Memory B cell (primary cell): Measurements from ENCODE around the gene TSPEAR.
"Not testable (repeated sequence)": the region's sequence is repeated elsewhere in the genome, so short reads cannot be mapped to it uniquely, and the experiment has no call there.

ENCODE experiments used
- ATAC-seq: fragments of 150-1000 bp; cut with Tn5 transposase; 2 replicates; pipeline ENCODE4 v1.10.0; 2021; ENCODE audit warnings: low read depth, mild to moderate bottlenecking, moderate library complexity
- DNase-seq, 2 donors: peaks; one replicate each; pipeline ENCODE4 v3.0.0; 2022; ENCODE audit warnings: low spot score in 2 of 2
- H3K27ac Mint-ChIP-seq: one replicate; pipeline ENCODE4 v1.8.0; 2022; ENCODE audit warnings: mild to moderate bottlenecking, moderate library complexity, mixed read lengths
- H3K27me3 Mint-ChIP-seq: one replicate; pipeline ENCODE4 v1.8.0; 2022; ENCODE audit warnings: mixed read lengths
- H3K36me3 Mint-ChIP-seq: one replicate; pipeline ENCODE4 v1.8.0; 2022; ENCODE audit warnings: mild to moderate bottlenecking, mixed read lengths
- H3K4me1 Mint-ChIP-seq: one replicate; pipeline ENCODE4 v1.8.0; 2022; ENCODE audit warnings: mixed read lengths
- H3K4me3 Mint-ChIP-seq: one replicate; pipeline ENCODE4 v1.8.0; 2022; ENCODE audit warnings: mild to moderate bottlenecking, moderate library complexity, mixed read lengths
- H3K9me3 Mint-ChIP-seq: one replicate; pipeline ENCODE4 v1.8.0; 2022; ENCODE audit warnings: mixed read lengths

TSPEAR gene

GRCh38 chr21:44697172-44697810 is 14.1 kb downstream of the TSPEAR start, which contains the start of gene KRTAP10-12:
Gene KRTAP10-12 (plus strand): TSS chr21:44697172. CDS start chr21:44697202, 30 bp downstream.
- not testable (repeated sequence) for ATAC-seq, H3K9me3 Mint-ChIP-seq, H3K4me3 Mint-ChIP-seq, H3K4me1 Mint-ChIP-seq, H3K27ac Mint-ChIP-seq, H3K36me3 Mint-ChIP-seq, DNase-seq
- peaks cover 38% of the 10 kb centered on the region for H3K27me3 Mint-ChIP-seq

GRCh38 chr21:44696572-44696971 is 14.8 kb downstream of the TSPEAR start:
- Mint-ChIP-seq H3K27me3 (peaks cover 33% of the 10 kb centered on the region), H3K9me3 (peaks cover 9% of the 10 kb centered on the region), H3K36me3 (peaks cover 1% of the 10 kb centered on the region), H3K27ac (no peak overlapping the region), H3K4me3 (no peak overlapping the region), H3K4me1 (peaks cover 3% of the 10 kb centered on the region)
- DNase-seq (no peak), ATAC-seq (no peak)

GRCh38 chr21:44695641-44696040 is 15.7 kb downstream of the TSPEAR start:
- ATAC-seq (no peak), DNase-seq (no peak)
- H3K27ac Mint-ChIP-seq = no peak overlapping the region
- peaks cover 5% of the 10 kb centered on the region for H3K4me1 Mint-ChIP-seq
- peaks cover 10% of the 10 kb centered on the region for H3K9me3 Mint-ChIP-seq
- H3K4me3 Mint-ChIP-seq = no peak overlapping the region
- H3K27me3 Mint-ChIP-seq = peaks cover 32% of the 10 kb centered on the region
- H3K36me3 Mint-ChIP-seq = peaks cover 1% of the 10 kb centered on the region

GRCh38 chr21:44695184-44695583 is 16.2 kb downstream of the TSPEAR start:
- ATAC-seq (no peak), DNase-seq (no peak)
- H3K27me3 Mint-ChIP-seq = peaks cover 34% of the 10 kb centered on the region

GRCh38 chr21:44694776-44695175 is 16.6 kb downstream of the TSPEAR start:
- ATAC-seq (no peak), DNase-seq (no peak)
- Mint-ChIP-seq H3K36me3 (peaks cover 1% of the 10 kb centered on the region), H3K4me1 (peaks cover 5% of the 10 kb centered on the region), H3K9me3 (peaks cover 10% of the 10 kb centered on the region), H3K4me3 (no peak overlapping the region), H3K27ac (no peak overlapping the region), H3K27me3 (peaks cover 33% of the 10 kb centered on the region)

More at GRCh38 chr21:44695184-44695583, 16.2 kb downstream of the TSPEAR start:
- Mint-ChIP-seq H3K9me3 (peaks cover 10% of the 10 kb centered on the region), H3K4me3 (no peak overlapping the region), H3K4me1 (peaks cover 5% of the 10 kb centered on the region), H3K36me3 (peaks cover 1% of the 10 kb centered on the region), H3K27ac (no peak overlapping the region)

GRCh38 chr21:44692798-44693512 is 18.4 kb downstream of the TSPEAR start:
- H3K4me1 Mint-ChIP-seq = peaks cover 2% of the 10 kb centered on the region
- ATAC-seq (no peak), DNase-seq (no peak)
- peaks cover 10% of the 10 kb centered on the region for H3K9me3 Mint-ChIP-seq
- H3K27ac Mint-ChIP-seq = no peak overlapping the region
- peaks cover 26% of the 10 kb centered on the region for H3K27me3 Mint-ChIP-seq
- H3K4me3 Mint-ChIP-seq = no peak overlapping the region
- H3K36me3 Mint-ChIP-seq = peaks cover 1% of the 10 kb centered on the region

GRCh38 chr21:44691686-44692085 is 19.7 kb downstream of the TSPEAR start:
- Mint-ChIP-seq H3K4me1 (peaks cover 2% of the 10 kb centered on the region), H3K9me3 (peaks cover 10% of the 10 kb centered on the region), H3K27me3 (peaks cover 20% of the 10 kb centered on the region), H3K4me3 (no peak overlapping the region), H3K27ac (no peak overlapping the region), H3K36me3 (peaks cover 1% of the 10 kb centered on the region)
- ATAC-seq = no peak
- DNase-seq = no peak

- H3K27ac Mint-ChIP-seq, DNase-seq, H3K36me3 Mint-ChIP-seq, H3K4me1 Mint-ChIP-seq, ATAC-seq, H3K4me3 Mint-ChIP-seq: not testable (repeated sequence)
- Mint-ChIP-seq H3K9me3 (peaks cover 10% of the 10 kb centered on the region), H3K27me3 (peaks cover 25% of the 10 kb centered on the region)
These were observed 21.6 kb downstream of the TSPEAR start for GRCh38 chr21:44689740-44690139.

GRCh38 chr21:44687671-44688070 is 23.7 kb downstream of the TSPEAR start:
- Mint-ChIP-seq H3K27ac (no peak overlapping the region), H3K4me1 (peaks cover 2% of the 10 kb centered on the region), H3K9me3 (peaks cover 2% of the 10 kb centered on the region), H3K4me3 (no peak overlapping the region), H3K27me3 (peaks cover 29% of the 10 kb centered on the region), H3K36me3 (no peaks in the 10 kb centered on the region)
- DNase-seq (no peak), ATAC-seq (no peak)

- Mint-ChIP-seq H3K36me3 (no peaks in the 10 kb centered on the region), H3K4me3 (no peak overlapping the region), H3K27me3 (peaks cover 34% of the 10 kb centered on the region), H3K27ac (no peak overlapping the region), H3K4me1 (peaks cover 2% of the 10 kb centered on the region), H3K9me3 (peaks cover 2% of the 10 kb centered on the region)
- DNase-seq = no peak
- no peak for ATAC-seq
These were observed 24.4 kb downstream of the TSPEAR start for GRCh38 chr21:44686843-44687561.

GRCh38 chr21:44686000-44686781 is 25.2 kb downstream of the TSPEAR start:
- Mint-ChIP-seq H3K27me3 (peaks cover 38% of the 10 kb centered on the region), H3K36me3 (no peaks in the 10 kb centered on the region), H3K9me3 (peaks cover 2% of the 10 kb centered on the region), H3K4me1 (peaks cover 2% of the 10 kb centered on the region), H3K27ac (no peak overlapping the region), H3K4me3 (no peak overlapping the region)
- no peak for ATAC-seq
- DNase-seq = no peak

GRCh38 chr21:44685050-44685449 is 26.3 kb downstream of the TSPEAR start:
- H3K4me3 Mint-ChIP-seq, ATAC-seq, DNase-seq, H3K9me3 Mint-ChIP-seq, H3K27ac Mint-ChIP-seq, H3K4me1 Mint-ChIP-seq, H3K36me3 Mint-ChIP-seq: not testable (repeated sequence)
- H3K27me3 Mint-ChIP-seq = peaks cover 37% of the 10 kb centered on the region

GRCh38 chr21:44684483-44684882 is 26.9 kb downstream of the TSPEAR start:
- no peak overlapping the region for H3K27ac Mint-ChIP-seq

More at GRCh38 chr21:44684483-44684882, 26.9 kb downstream of the TSPEAR start:
- DNase-seq = no peak
- Mint-ChIP-seq H3K4me1 (no peaks in the 10 kb centered on the region), H3K27me3 (peaks cover 35% of the 10 kb centered on the region), H3K4me3 (no peak overlapping the region), H3K9me3 (no peaks in the 10 kb centered on the region), H3K36me3 (no peaks in the 10 kb centered on the region)
- no peak for ATAC-seq
